GM19397 (cell line): Measurements from ENCODE around the gene DPRX.
"Not testable (repeated sequence)": the region's sequence is repeated elsewhere in the genome, so short reads cannot be mapped to it uniquely, and the experiment has no call there.

Experiments
- ATAC-seq: cut with Tn5 transposase; IDR thresholded peaks from one replicate; pipeline ENCODE4 v1.9.1; 2021; ENCODE audit warnings: mild to moderate bottlenecking, moderate library complexity; ENCODE audit not compliant: unreplicated experiment

The DPRX gene

GRCh38 chr19:53644061-53644816 lies 12.4 kb downstream of the DPRX start:
- no peak for ATAC-seq

DNA sequence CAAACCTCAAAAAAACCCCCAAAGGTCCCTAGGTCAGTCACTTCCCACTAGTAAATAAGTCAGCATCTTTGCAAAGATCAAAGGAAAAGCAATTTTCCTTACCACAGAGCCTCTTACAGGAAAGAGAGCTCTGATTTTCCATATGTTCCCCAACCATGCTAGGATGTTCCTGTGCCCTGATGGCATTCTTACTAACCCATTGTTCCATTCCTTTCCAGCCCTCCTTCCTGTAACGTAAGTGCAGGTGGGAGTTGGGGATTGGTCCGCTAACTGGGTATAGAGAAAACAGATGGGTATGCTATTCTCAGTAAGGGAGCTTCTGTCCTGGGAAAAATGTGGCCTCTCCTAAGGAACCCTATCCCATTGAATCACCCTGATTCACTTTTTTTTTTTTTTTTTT lies 14.3 kb downstream of the DPRX start:
- no peak for ATAC-seq

DNA sequence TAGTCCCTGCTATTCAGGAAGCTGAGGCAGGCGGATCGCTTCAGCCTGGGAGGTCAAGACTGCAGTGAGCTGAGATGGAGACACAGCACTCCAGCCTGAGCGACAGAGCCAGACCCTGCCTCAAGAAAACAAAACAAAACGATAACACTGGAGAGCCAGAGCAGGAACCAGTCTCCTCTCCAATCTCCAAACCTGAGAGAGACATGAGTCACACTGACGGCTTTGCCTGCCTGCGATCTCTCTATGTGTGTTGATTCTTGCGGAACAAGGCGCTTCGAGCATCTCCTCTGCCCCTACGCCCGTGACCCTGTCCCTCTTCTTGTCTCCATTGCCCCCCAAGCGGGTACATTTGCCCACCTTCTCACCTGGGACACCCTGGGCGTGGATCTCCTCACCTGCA lies 15.6 kb downstream of the DPRX start:
- ATAC-seq, result no peak

DNA sequence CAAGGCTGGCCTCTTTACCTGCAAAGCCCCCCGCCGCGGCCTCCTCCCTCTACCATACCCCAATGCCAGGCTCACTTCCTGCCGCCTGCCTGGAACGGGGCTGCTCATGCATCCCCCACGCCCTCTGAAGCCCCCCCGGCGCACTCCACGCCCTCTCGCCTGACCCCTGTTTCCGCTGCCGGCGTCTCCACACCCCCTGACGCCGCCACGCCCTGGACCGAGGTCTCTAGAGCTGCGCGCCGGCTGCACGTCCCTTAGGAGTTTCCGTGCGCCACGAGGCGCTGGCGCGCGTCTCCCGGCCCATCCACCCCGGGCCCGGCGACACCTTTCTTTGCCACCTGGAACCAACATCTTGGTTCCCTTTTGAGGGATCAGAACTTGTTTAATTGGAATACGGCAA lies 16.0 kb downstream of the DPRX start:
- ATAC-seq, result no peak

- no peak for ATAC-seq
Observed at GRCh38 chr19:53649746-53650593, 18.2 kb downstream of the DPRX start.

- ATAC-seq, result no peak
Observed at GRCh38 chr19:53652476-53652875, 20.7 kb downstream of the DPRX start.

- ATAC-seq, result no peak
Observed at GRCh38 chr19:53655042-53655665, 23.4 kb downstream of the DPRX start.

GRCh38 chr19:53657330-53657729 lies 25.5 kb downstream of the DPRX start:
- no peak for ATAC-seq

GRCh38 chr19:53657778-53658177 lies 26.0 kb downstream of the DPRX start:
- ATAC-seq, result no peak

- ATAC-seq, result no peak
Observed at GRCh38 chr19:53659292-53659691, 27.5 kb downstream of the DPRX start.

- ATAC-seq, result no peak
Observed at GRCh38 chr19:53660584-53660983, 28.8 kb downstream of the DPRX start.

DNA sequence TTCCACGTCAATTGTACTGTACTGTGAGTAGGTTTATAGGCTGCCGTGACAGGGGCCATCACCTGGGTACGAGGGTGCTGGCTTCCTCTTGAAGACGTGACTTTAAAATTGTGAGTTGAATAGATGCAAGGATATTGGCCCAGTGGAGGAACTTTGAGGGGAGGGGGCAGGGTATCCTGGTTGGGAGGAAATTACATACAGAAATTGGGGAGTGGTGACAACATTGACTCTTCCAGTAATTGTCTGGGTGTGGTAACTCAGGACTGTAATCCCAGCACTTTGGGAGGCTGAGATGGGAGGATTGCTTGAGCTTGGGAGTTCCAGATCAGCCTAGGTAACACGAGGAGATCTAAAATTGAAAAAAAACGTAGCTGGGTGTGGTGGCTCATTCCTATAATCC lies 30.4 kb downstream of the DPRX start:
- no peak for ATAC-seq

- ATAC-seq, result no peak
Observed at GRCh38 chr19:53664152-53664551, 32.4 kb downstream of the DPRX start.

DNA sequence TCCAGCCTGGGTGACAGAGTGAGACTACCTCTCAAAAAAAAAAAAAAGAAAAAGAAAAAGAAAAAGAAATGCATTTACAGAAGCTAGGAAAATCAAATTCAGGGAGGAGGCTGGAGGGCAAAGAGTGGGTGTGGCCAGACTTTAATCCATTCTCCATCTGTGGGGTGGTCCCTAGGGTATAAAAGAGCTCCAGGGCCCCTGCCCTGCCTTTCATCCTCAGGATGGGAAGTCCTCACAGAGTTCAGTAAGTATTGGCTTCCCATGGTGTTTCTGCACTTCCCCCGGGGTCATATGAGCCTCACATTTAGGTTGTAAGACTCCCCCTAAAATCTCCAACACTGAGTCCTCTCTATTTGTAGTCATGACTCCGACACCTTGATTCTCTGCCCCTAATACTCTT lies 33.0 kb downstream of the DPRX start:
- ATAC-seq, result no peak

- ATAC-seq, result not testable (repeated sequence)
Observed at GRCh38 chr19:53666331-53666730, 34.5 kb downstream of the DPRX start.

- not testable (repeated sequence) for ATAC-seq
Observed at GRCh38 chr19:53668804-53669203, 37.0 kb downstream of the DPRX start.

DNA sequence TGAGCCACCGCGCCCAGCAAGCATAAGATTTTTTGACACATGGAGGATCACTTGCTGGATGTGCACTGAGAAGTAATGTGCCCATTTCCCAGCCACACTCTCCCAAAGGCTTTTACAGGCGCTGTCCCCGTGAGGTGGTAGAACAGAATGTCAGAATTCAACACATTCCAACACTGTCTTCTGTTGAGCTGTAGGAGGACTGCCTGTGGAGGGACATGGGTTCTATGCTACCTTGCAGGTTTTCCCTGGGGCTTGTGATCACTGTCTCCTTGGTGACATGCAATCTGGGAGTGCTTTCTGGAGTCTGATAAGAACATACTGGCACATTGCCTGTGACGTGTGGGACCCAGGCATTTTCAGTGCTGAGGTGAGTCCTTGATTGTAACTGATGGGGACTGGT lies 38.5 kb downstream of the DPRX start:
- no peak for ATAC-seq

GRCh38 chr19:53671663-53672062 lies 39.9 kb downstream of the DPRX start:
- ATAC-seq, result no peak
